SK-N-SH (cell line): Measurements from ENCODE around the gene STK36. TPM values are rescaled to one million over a fixed set of nuclear protein-coding genes. Genes with fewer than 3 reads are reported as not detected.

Source experiments
- CTCF ChIA-PET: fragments of 300-600, 350-600 bp; formaldehyde crosslinking; extraction: SDS; loops from one replicate; lab custom pipeline; 2021; lab: Yijun Ruan, JAX
- POLR2A ChIA-PET: fragments of 350-600 bp; sonication (Branson Sonifier 250); formaldehyde crosslinking; extraction: SDS; loops from one replicate; lab custom pipeline; 2020; ENCODE audit warnings: antibody characterized with exemption, inconsistent platforms; lab: Yijun Ruan, JAX
- DNase-seq: peaks from one replicate; pipeline ENCODE4 v3.0.0; 2012
- H2AFZ ChIP-seq: fragments of 200-600 bp; sonication (generic); 2 replicates; pipeline ENCODE4 v1.8.1; 2016; ENCODE audit warnings: antibody characterized with exemption, mild to moderate bottlenecking, low read depth
- H3F3A ChIP-seq: fragments of 200-600 bp; sonication (generic); replicated peaks from 2 replicates; pipeline ENCODE3; 2016; ENCODE audit warnings: antibody characterized with exemption, mild to moderate bottlenecking; ENCODE audit not compliant: insufficient read depth
- H3K27ac ChIP-seq, 2 experiments: fragments of 200-500 bp in 1 of 2; fragments of 200-600 bp in 1 of 2; sonication (Bioruptor generic) in 1 of 2; sonication (generic), shearing (Covaris generic) in 1 of 2; 2 replicates each; pipeline versions ENCODE4 v1.5.1 to v1.6.1; 2014 to 2016; ENCODE audit warnings: low read depth in 2 of 2, inconsistent platforms in 1 of 2, low read length in 1 of 2, mild to moderate bottlenecking in 1 of 2, mixed read lengths in 1 of 2
- H3K27me3 ChIP-seq: fragments of 200-600 bp; sonication (generic), shearing (Covaris generic); 2 replicates; pipeline ENCODE4 v1.6.1; 2016; ENCODE audit warnings: mixed run types; ENCODE audit not compliant: insufficient read depth
- H3K36me3 ChIP-seq, 2 experiments: fragments of 200-500 bp in 1 of 2; fragments of 200-600 bp in 1 of 2; sonication (Bioruptor generic) in 1 of 2; sonication (generic) in 1 of 2; replicated peaks in 1 of 2; 2 replicates each; pipeline versions ENCODE3 to v1.5.1; 2014 to 2016; ENCODE audit warnings: low read length in 1 of 2, mild to moderate bottlenecking in 1 of 2; ENCODE audit not compliant: insufficient read depth in 2 of 2, control insufficient read depth in 1 of 2
- H3K4me1 ChIP-seq, 2 experiments: fragments of 200-500 bp in 1 of 2; fragments of 200-600 bp in 1 of 2; sonication (Bioruptor generic) in 1 of 2; sonication (generic), shearing (Covaris generic) in 1 of 2; 2 replicates each; pipeline versions ENCODE4 v1.5.1 to v1.6.1; 2014 to 2016; ENCODE audit warnings: low read depth in 1 of 2, low read length in 1 of 2, mixed run types in 1 of 2; ENCODE audit not compliant: insufficient read depth in 2 of 2, control insufficient read depth in 1 of 2
- H3K4me2 ChIP-seq: fragments of 200-600 bp; sonication (generic), shearing (Covaris generic); 2 replicates; pipeline ENCODE4 v1.6.1; 2017; ENCODE audit warnings: mixed run types
- H3K4me3 ChIP-seq, 2 experiments: fragments of 200-500 bp in 1 of 2; fragments of 200-600 bp in 1 of 2; sonication (Bioruptor generic) in 1 of 2; sonication (generic), shearing (Covaris generic) in 1 of 2; 2 replicates each; pipeline versions ENCODE4 v1.5.1 to v1.8.1; 2014 to 2016; ENCODE audit warnings: low read depth in 2 of 2, inconsistent platforms in 1 of 2, low read length in 1 of 2, mild to moderate bottlenecking in 1 of 2, mixed read lengths in 1 of 2, moderate library complexity in 1 of 2
- H3K79me2 ChIP-seq: fragments of 200-600 bp; sonication (generic); 2 replicates; pipeline ENCODE4 v1.8.1; 2017; ENCODE audit warnings: mild to moderate bottlenecking; ENCODE audit not compliant: insufficient read depth
- H3K9ac ChIP-seq: fragments of 200-600 bp; sonication (generic); 2 replicates; pipeline ENCODE4 v1.6.1; 2017; ENCODE audit warnings: mixed run types
- H3K9me2 ChIP-seq: fragments of 200-600 bp; sonication (generic); 2 replicates; pipeline ENCODE4 v1.6.1; 2017; ENCODE audit warnings: mixed run types
- H3K9me3 ChIP-seq: fragments of 200-600 bp; sonication (generic); 2 replicates; pipeline ENCODE4 v1.6.1; 2017; ENCODE audit warnings: mixed run types, mild to moderate bottlenecking, moderate library complexity
- H4K20me1 ChIP-seq: fragments of 200-600 bp; sonication (generic); 2 replicates; pipeline ENCODE4 v1.6.1; 2017; ENCODE audit warnings: mild to moderate bottlenecking, mixed run types; ENCODE audit not compliant: insufficient read depth
- CHD2 ChIP-seq: fragments of 150-350 bp; IDR thresholded peaks from 2 replicates; pipeline ENCODE4 v1.6.1; 2018; ENCODE audit warnings: low read length; ENCODE audit not compliant: partially characterized antibody
- FOSL2 ChIP-seq: IDR thresholded peaks from 2 replicates; pipeline ENCODE4 v1.4.0; 2012; ENCODE audit warnings: low read depth, mild to moderate bottlenecking, moderate library complexity, borderline replicate concordance
- GABPA ChIP-seq: IDR thresholded peaks from 2 replicates; pipeline ENCODE4 v1.4.0; 2012; ENCODE audit warnings: low read depth, mild to moderate bottlenecking
- IRF3 ChIP-seq: fragments of 150-350 bp; IDR thresholded peaks from 2 replicates; pipeline ENCODE4 v1.6.1; 2016; ENCODE audit warnings: mild to moderate bottlenecking, low read depth, low read length
- JUND ChIP-seq: IDR thresholded peaks from 2 replicates; pipeline ENCODE4 v1.4.0; 2012
- MXI1 ChIP-seq: IDR thresholded peaks from 2 replicates; pipeline ENCODE4 v1.6.1; 2012; ENCODE audit warnings: mild to moderate bottlenecking, low read depth, low read length, improper control_type of control experiment
- RAD21 ChIP-seq: IDR thresholded peaks from 2 replicates; pipeline ENCODE4 v1.6.1; 2012; ENCODE audit warnings: mild to moderate bottlenecking, low read length
- RFX5 ChIP-seq: IDR thresholded peaks from 2 replicates; pipeline ENCODE4 v1.6.1; 2012; ENCODE audit warnings: mild to moderate bottlenecking, improper control_type of control experiment, low read length
- RXRA ChIP-seq: IDR thresholded peaks from 2 replicates; pipeline ENCODE4 v1.4.0; 2012; ENCODE audit warnings: low read depth, mild to moderate bottlenecking, borderline replicate concordance
- SMC3 ChIP-seq: IDR thresholded peaks from 2 replicates; pipeline ENCODE4 v1.6.1; 2012; ENCODE audit warnings: low read depth, low read length, improper control_type of control experiment
- TEAD4 ChIP-seq: IDR thresholded peaks from 2 replicates; pipeline ENCODE4 v1.4.0; 2012; ENCODE audit warnings: mild to moderate bottlenecking, borderline replicate concordance; ENCODE audit not compliant: insufficient read depth
- USF1 ChIP-seq: IDR thresholded peaks from 2 replicates; pipeline ENCODE4 v1.4.0; 2012; ENCODE audit warnings: low read depth, borderline replicate concordance
- YY1 ChIP-seq: IDR thresholded peaks from 2 replicates; pipeline ENCODE4 v1.4.0; 2012; ENCODE audit warnings: low read depth, mild to moderate bottlenecking
- WGBS: methylation state at CpG from one replicate; pipeline ENCODE4 v1.1.6; 2017; ENCODE audit warnings: low lambda C conversion rate; 5-methylcytosine and 5-hydroxymethylcytosine counted together
- polyA plus RNA-seq, 3 experiments: library from polyadenylated mRNA; depleted of rRNA; stranded (reverse); fragments of >200 nt; gene quantifications; 2 replicates each; pipeline ENCODE4 v1.2.3, GENCODE V29; 2012
- TF ChIP-seq, protein P1 (sequence below): fragments of 150-350 bp; IDR thresholded peaks from 2 replicates; pipeline ENCODE4 v1.6.1; 2017; ENCODE audit warnings: antibody characterized with exemption, low read length, low read depth, borderline replicate concordance
- TF ChIP-seq, protein P2 (sequence below): IDR thresholded peaks from 2 replicates; pipeline ENCODE4 v1.4.0; 2012; ENCODE audit warnings: low read depth
- TF ChIP-seq, protein P3 (sequence below): fragments of 200-600 bp; sonication (generic); IDR thresholded peaks from 2 replicates; pipeline ENCODE4 v1.6.1; 2017; ENCODE audit warnings: antibody characterized with exemption, mild to moderate bottlenecking, moderate library complexity
- TF ChIP-seq, protein P4 (sequence below): IDR thresholded peaks from 2 replicates; pipeline ENCODE4 v1.6.1; 2012; ENCODE audit warnings: mild to moderate bottlenecking, low read depth, low read length, moderate library complexity

The STK36 gene
- polyA plus RNA-seq, 1 of the 3 experiments (the other 2 are of a cell fraction): 53.5 TPM

DNA sequence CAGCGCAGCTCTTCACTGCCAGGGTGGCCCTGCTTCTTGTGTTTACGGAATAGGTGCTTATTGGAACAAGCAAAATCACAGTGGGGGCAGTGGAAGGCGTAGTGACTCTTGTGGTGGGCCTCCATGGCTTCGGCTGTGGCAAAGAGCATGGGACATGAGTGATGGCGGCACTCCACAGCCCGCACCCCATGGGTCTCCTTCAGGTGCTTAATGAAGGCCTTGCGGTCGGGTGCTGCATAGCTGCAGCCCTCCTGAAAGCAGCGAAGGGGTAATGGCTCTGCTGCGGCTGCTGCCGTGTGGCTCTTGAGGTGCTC lies 23.1 kb upstream of the STK36 start:
- Histone ChIP-seq H3K9me2 (no peaks in the 10 kb centered on the region), H3F3A (peaks cover 4% of the 10 kb centered on the region), H3K36me3 (peaks cover 43 to 78% of the 10 kb centered on the region in 2 experiments), H4K20me1 (no peaks in the 10 kb centered on the region), H3K4me1 (no peaks in the 10 kb centered on the region; a peak in 1 of 4 replicates), H2AFZ (no peak overlapping the region), H3K4me3 (no peak overlapping the region), H3K27ac (no peak overlapping the region), H3K9ac (no peak overlapping the region), H3K27me3 (no peaks in the 10 kb centered on the region), H3K79me2 (peaks cover 8% of the 10 kb centered on the region), H3K9me3 (no peaks in the 10 kb centered on the region), H3K4me2 (no peak overlapping the region)
- 72% methylated on average over 8 of the region's 11 CpGs for WGBS
- TF ChIP-seq YY1 (no peak), IRF3 (no peak), JUND (no peak), FOSL2 (no peak), CHD2 (no peak), RAD21 (no peak), RXRA (no peak), TEAD4 (no peak), USF1 (no peak), SMC3 (no peak), MXI1 (no peak), RFX5 (no peak), GABPA (no peak)
- TF ChIP-seq, protein P1, sequence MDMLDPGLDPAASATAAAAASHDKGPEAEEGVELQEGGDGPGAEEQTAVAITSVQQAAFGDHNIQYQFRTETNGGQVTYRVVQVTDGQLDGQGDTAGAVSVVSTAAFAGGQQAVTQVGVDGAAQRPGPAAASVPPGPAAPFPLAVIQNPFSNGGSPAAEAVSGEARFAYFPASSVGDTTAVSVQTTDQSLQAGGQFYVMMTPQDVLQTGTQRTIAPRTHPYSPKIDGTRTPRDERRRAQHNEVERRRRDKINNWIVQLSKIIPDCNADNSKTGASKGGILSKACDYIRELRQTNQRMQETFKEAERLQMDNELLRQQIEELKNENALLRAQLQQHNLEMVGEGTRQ: no peak
- TF ChIP-seq, protein P2, sequence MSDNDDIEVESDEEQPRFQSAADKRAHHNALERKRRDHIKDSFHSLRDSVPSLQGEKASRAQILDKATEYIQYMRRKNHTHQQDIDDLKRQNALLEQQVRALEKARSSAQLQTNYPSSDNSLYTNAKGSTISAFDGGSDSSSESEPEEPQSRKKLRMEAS: no peak
- TF ChIP-seq, protein P3, sequence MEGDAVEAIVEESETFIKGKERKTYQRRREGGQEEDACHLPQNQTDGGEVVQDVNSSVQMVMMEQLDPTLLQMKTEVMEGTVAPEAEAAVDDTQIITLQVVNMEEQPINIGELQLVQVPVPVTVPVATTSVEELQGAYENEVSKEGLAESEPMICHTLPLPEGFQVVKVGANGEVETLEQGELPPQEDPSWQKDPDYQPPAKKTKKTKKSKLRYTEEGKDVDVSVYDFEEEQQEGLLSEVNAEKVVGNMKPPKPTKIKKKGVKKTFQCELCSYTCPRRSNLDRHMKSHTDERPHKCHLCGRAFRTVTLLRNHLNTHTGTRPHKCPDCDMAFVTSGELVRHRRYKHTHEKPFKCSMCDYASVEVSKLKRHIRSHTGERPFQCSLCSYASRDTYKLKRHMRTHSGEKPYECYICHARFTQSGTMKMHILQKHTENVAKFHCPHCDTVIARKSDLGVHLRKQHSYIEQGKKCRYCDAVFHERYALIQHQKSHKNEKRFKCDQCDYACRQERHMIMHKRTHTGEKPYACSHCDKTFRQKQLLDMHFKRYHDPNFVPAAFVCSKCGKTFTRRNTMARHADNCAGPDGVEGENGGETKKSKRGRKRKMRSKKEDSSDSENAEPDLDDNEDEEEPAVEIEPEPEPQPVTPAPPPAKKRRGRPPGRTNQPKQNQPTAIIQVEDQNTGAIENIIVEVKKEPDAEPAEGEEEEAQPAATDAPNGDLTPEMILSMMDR: no peak
- TF ChIP-seq, protein P4, sequence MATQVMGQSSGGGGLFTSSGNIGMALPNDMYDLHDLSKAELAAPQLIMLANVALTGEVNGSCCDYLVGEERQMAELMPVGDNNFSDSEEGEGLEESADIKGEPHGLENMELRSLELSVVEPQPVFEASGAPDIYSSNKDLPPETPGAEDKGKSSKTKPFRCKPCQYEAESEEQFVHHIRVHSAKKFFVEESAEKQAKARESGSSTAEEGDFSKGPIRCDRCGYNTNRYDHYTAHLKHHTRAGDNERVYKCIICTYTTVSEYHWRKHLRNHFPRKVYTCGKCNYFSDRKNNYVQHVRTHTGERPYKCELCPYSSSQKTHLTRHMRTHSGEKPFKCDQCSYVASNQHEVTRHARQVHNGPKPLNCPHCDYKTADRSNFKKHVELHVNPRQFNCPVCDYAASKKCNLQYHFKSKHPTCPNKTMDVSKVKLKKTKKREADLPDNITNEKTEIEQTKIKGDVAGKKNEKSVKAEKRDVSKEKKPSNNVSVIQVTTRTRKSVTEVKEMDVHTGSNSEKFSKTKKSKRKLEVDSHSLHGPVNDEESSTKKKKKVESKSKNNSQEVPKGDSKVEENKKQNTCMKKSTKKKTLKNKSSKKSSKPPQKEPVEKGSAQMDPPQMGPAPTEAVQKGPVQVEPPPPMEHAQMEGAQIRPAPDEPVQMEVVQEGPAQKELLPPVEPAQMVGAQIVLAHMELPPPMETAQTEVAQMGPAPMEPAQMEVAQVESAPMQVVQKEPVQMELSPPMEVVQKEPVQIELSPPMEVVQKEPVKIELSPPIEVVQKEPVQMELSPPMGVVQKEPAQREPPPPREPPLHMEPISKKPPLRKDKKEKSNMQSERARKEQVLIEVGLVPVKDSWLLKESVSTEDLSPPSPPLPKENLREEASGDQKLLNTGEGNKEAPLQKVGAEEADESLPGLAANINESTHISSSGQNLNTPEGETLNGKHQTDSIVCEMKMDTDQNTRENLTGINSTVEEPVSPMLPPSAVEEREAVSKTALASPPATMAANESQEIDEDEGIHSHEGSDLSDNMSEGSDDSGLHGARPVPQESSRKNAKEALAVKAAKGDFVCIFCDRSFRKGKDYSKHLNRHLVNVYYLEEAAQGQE: no peak
- ChIA-PET CTCF (interaction anchor here (0.6 to 3.7 kb wide), 20 partner anchors 10 to 373 kb away, joined by 3 to 36 read pairs (median 4); partner anchors contain the start of genes BCS1L, PLCD4 and ZNF142), POLR2A (no interaction called here)
- no peak for DNase-seq
